ENCODE measurements around the gene ATP9B. TPM values are rescaled to one million over a fixed set of nuclear protein-coding genes. Genes with fewer than 3 reads are reported as not detected.
A peak's percentile ranks its signal among the peaks of the same experiment; 100 is the strongest.
"Not testable (repeated sequence)": the region's sequence is repeated elsewhere in the genome, so short reads cannot be mapped to it uniquely, and the experiment has no call there.

Gene ATP9B
- total RNA-seq, 1 donor from 2014 or later = 34.1 TPM

DNA sequence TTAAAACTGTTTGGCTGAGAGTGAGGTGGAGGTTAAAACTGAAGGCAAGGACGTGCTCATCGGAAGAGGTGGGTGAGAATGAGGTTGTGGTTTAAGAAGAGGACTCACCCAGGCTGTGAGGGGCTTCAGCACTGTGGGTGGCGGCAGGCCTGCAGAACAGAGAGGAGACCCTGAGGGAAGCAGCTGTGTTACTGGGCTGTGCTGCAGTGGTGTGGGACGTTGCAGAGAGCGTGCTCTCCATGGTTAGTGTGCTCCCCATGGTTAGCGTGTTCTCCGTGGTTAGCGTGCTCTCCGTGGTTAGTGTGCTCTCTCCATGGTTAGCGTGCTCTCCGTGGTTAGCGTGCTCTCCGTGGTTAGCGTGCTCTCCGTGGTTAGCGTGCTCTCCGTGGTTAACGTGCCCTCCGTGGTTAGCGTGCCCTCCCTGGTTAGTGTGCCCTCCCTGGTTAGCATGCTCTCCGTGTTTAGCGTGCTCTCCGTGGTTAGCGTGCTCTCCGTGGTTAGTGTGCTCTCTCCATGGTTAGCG is 258.1 kb downstream of the ATP9B start:
- peaks cover 8% of the 10 kb centered on the region for H3K36me3 Mint-ChIP-seq
- no peak overlapping the region for H3K4me3 Mint-ChIP-seq
- H3K27ac Mint-ChIP-seq = no peak overlapping the region
- peak; percentile 34 for DNase-seq (ENCODE audit: extremely low spot score, unreplicated experiment)
- TF ChIP-seq, protein P1, sequence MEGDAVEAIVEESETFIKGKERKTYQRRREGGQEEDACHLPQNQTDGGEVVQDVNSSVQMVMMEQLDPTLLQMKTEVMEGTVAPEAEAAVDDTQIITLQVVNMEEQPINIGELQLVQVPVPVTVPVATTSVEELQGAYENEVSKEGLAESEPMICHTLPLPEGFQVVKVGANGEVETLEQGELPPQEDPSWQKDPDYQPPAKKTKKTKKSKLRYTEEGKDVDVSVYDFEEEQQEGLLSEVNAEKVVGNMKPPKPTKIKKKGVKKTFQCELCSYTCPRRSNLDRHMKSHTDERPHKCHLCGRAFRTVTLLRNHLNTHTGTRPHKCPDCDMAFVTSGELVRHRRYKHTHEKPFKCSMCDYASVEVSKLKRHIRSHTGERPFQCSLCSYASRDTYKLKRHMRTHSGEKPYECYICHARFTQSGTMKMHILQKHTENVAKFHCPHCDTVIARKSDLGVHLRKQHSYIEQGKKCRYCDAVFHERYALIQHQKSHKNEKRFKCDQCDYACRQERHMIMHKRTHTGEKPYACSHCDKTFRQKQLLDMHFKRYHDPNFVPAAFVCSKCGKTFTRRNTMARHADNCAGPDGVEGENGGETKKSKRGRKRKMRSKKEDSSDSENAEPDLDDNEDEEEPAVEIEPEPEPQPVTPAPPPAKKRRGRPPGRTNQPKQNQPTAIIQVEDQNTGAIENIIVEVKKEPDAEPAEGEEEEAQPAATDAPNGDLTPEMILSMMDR (conservative IDR thresholded peaks at IDR 0.05) = no peak
- no peaks in the 10 kb centered on the region for H3K27me3 Mint-ChIP-seq
- H3K4me1 Mint-ChIP-seq (ENCODE audit: unreplicated experiment) = peaks cover 3% of the 10 kb centered on the region
- H3K9me3 Mint-ChIP-seq = peaks cover 5% of the 10 kb centered on the region

DNA sequence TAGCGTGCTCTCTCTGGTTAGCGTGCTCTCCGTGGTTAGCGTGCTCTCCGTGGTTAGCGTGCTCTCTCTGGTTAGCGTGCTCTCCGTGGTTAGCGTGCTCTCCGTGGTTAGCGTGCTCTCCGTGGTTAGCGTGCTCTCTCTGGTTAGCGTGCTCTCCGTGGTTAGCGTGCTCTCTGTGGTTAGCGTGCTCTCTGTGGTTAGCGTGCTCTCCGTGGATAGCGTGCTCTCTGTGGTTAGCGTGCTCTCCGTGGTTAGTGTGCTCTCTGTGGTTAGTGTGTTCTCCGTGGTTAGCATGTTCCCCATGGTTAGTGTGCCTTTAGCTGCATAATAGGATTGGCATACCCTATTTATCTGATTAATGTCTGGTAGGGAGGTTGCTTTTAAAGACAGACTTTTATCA is 258.7 kb downstream of the ATP9B start:
- H3K9me3 Mint-ChIP-seq; DNase-seq (ENCODE audit: extremely low spot score, unreplicated experiment); H3K36me3 Mint-ChIP-seq; H3K27ac Mint-ChIP-seq; H3K4me1 Mint-ChIP-seq (ENCODE audit: unreplicated experiment); H3K27me3 Mint-ChIP-seq; H3K4me3 Mint-ChIP-seq: not testable (repeated sequence)

DNA sequence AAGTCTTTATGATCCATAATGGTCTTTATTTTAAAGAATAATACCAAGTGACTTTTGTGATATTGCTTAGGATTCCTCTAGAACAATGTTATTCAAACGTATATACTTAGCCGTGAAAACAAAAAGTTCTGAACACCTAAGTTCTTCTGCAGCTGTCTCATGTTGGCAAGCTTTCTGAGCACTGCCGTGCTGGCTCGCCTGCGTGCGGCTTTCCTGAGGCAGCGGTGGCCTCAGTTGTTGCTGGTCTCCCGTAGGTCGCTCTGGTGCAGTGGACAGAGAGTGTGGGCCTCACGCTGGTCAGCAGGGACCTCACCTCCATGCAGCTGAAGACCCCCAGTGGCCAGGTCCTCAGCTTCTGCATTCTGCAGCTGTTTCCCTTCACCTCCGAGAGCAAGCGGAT is 259.7 kb downstream of the ATP9B start:
- Mint-ChIP-seq H3K4me1 (ENCODE audit: unreplicated experiment) (peaks cover 3% of the 10 kb centered on the region), H3K36me3 (peaks cover 7% of the 10 kb centered on the region), H3K9me3 (peaks cover 5% of the 10 kb centered on the region), H3K4me3 (no peak overlapping the region), H3K27me3 (no peaks in the 10 kb centered on the region), H3K27ac (no peak overlapping the region)
- peak; percentile 47 for DNase-seq (ENCODE audit: extremely low spot score, unreplicated experiment)
- TF ChIP-seq, protein P1 (conservative IDR thresholded peaks at IDR 0.05) = no peak

DNA sequence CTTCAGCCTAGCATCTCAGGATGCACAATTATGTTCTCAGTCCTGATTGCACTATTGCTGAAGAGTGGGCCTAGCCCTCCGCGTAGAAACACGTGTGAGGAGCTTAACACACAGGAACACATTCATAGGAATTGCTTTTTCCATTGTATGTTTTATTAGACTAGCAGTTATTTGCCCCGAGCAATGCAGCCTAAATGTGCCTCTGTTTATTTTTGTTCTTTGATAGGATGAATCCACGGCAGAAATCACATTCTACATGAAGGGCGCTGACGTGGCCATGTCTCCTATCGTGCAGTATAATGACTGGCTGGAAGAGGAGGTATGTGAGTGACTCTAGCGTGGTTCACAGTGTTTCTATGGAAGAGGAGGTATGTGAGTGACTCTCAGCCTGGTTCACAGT is 260.6 kb downstream of the ATP9B start:
- H3K9me3 Mint-ChIP-seq = peaks cover 5% of the 10 kb centered on the region
- TF ChIP-seq, protein P1 (conservative IDR thresholded peaks at IDR 0.05) = no peak
- H3K27ac Mint-ChIP-seq = no peak overlapping the region
- H3K4me3 Mint-ChIP-seq = no peak overlapping the region
- peaks cover 7% of the 10 kb centered on the region for H3K36me3 Mint-ChIP-seq
- peaks cover 3% of the 10 kb centered on the region for H3K4me1 Mint-ChIP-seq (ENCODE audit: unreplicated experiment)
- H3K27me3 Mint-ChIP-seq = no peaks in the 10 kb centered on the region
- DNase-seq (ENCODE audit: extremely low spot score, unreplicated experiment) = peak; percentile 11

DNA sequence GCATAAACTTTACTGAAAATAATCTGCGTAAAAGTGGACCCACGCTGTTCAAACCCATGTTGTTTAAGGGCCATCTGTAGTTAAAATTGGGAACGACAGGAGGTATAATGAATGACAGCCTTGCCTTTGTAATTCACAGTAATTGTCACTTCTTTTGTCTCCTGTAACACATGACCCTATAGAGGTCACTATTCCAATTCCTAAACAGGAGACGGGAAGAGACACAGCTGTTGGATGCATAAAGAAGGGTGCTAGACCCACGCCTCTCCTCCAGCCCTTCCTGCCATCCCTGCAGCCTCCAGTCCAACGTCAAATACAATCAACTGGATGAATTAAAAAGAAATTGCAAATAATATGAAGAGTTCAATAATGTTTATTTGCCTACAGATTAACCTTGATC is 263.5 kb downstream of the ATP9B start:
- peaks cover 10% of the 10 kb centered on the region for H3K36me3 Mint-ChIP-seq
- TF ChIP-seq, protein P1 (conservative IDR thresholded peaks at IDR 0.05) = no peak
- no peak overlapping the region for H3K4me3 Mint-ChIP-seq
- H3K4me1 Mint-ChIP-seq (ENCODE audit: unreplicated experiment) = no peaks in the 10 kb centered on the region
- no peaks in the 10 kb centered on the region for H3K27me3 Mint-ChIP-seq
- no peak overlapping the region for H3K27ac Mint-ChIP-seq
- DNase-seq (ENCODE audit: extremely low spot score, unreplicated experiment) = no peak
- no peaks in the 10 kb centered on the region for H3K9me3 Mint-ChIP-seq

DNA sequence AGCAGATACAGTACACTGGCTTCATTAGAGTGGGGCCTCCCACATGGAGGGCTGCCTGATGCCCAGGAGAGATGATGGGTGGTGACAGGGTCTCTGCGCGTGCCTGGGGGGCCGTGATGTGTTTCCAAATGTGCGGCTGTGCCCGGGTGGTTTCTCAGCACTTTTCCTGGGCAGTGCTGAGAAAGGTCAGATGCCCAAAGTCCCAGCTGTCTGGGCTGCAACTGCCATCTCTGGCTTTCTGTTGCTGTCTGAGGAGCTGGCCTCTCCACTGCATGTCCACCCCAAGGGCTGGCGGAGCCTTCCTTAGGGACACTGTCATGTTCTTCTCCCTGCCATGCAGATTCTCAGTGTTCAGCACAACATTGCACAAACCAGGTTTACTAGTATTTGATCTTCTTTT is 263.9 kb downstream of the ATP9B start:
- no peak for DNase-seq (ENCODE audit: extremely low spot score, unreplicated experiment)
- Mint-ChIP-seq H3K27ac (no peak overlapping the region), H3K36me3 (peaks cover 10% of the 10 kb centered on the region), H3K27me3 (no peaks in the 10 kb centered on the region), H3K4me3 (no peak overlapping the region), H3K4me1 (ENCODE audit: unreplicated experiment) (no peaks in the 10 kb centered on the region), H3K9me3 (no peaks in the 10 kb centered on the region)
- TF ChIP-seq, protein P1 (conservative IDR thresholded peaks at IDR 0.05) = no peak
